Measurements from ENCODE around the gene FAM227B.
"Not testable (repeated sequence)": the region's sequence is repeated elsewhere in the genome, so short reads cannot be mapped to it uniquely, and the experiment has no call there.

FAM227B gene

GRCh38 chr15:49610157-49610918 lies 10.3 kb downstream of the FAM227B start:
- no peak for DNase-seq

- DNase-seq, result no peak
Observed at GRCh38 chr15:49606594-49606993, 14.0 kb downstream of the FAM227B start.

GRCh38 chr15:49605588-49605987 lies 15.0 kb downstream of the FAM227B start:
- DNase-seq, result no peak

GRCh38 chr15:49604625-49605409 lies 15.8 kb downstream of the FAM227B start:
- no peak for DNase-seq

GRCh38 chr15:49592829-49593316 lies 27.7 kb downstream of the FAM227B start:
- not testable (repeated sequence) for DNase-seq

- DNase-seq, result no peak
Observed at GRCh38 chr15:49589030-49589429, 31.6 kb downstream of the FAM227B start.

- DNase-seq, result no peak
Observed at GRCh38 chr15:49573421-49573820, 47.2 kb downstream of the FAM227B start.

GRCh38 chr15:49570672-49571071 lies 49.9 kb downstream of the FAM227B start:
- no peak for DNase-seq

- DNase-seq, result no peak
Observed at GRCh38 chr15:49570174-49570573, 50.4 kb downstream of the FAM227B start.

- DNase-seq, result no peak
Observed at GRCh38 chr15:49560045-49560444, 60.6 kb downstream of the FAM227B start.

GRCh38 chr15:49558929-49559328 lies 61.7 kb downstream of the FAM227B start:
- no peak for DNase-seq

- DNase-seq, result no peak
Observed at GRCh38 chr15:49556437-49556836, 64.2 kb downstream of the FAM227B start.

- not testable (repeated sequence) for DNase-seq
Observed at GRCh38 chr15:49550342-49550741, 70.3 kb downstream of the FAM227B start.

GRCh38 chr15:49538520-49538919 lies 82.1 kb downstream of the FAM227B start:
- no peak for DNase-seq

GRCh38 chr15:49530092-49530491 lies 90.5 kb downstream of the FAM227B start:
- no peak for DNase-seq

- no peak for DNase-seq
Observed at GRCh38 chr15:49528289-49528688, 92.3 kb downstream of the FAM227B start.

GRCh38 chr15:49521802-49522201 lies 98.8 kb downstream of the FAM227B start:
- DNase-seq, result no peak

- DNase-seq, result not testable (repeated sequence)
Observed at GRCh38 chr15:49512739-49513138, 107.9 kb downstream of the FAM227B start.

- DNase-seq, result no peak
Observed at GRCh38 chr15:49507261-49507660, 113.4 kb downstream of the FAM227B start.

- no peak for DNase-seq
Observed at GRCh38 chr15:49506341-49506740, 114.3 kb downstream of the FAM227B start.

GRCh38 chr15:49501586-49501985 lies 119.0 kb downstream of the FAM227B start:
- DNase-seq, result no peak

GRCh38 chr15:49495993-49496753 lies 124.4 kb downstream of the FAM227B start:
- DNase-seq, result no peak

GRCh38 chr15:49494842-49495241 lies 125.8 kb downstream of the FAM227B start:
- no peak for DNase-seq
